Measurements from ENCODE around the gene RNF10.

GRCh38 chr12:120586860-120587259, 52.7 kb downstream of the RNF10 start:
- TF ChIP-seq CTCF (IDR thresholded peaks at IDR 0.05 in 4 of 5, conservative IDR thresholded peaks at IDR 0.05 in 1 of 5) (no peak), POLR2A (IDR thresholded peaks at IDR 0.05) (no peak)

All from gastrocnemius medialis (tissue), 4 donors.